Stomach (tissue), 9 donors: ENCODE results near the gene MMRN1. TPM values are rescaled to one million over a fixed set of nuclear protein-coding genes. Genes with fewer than 3 reads are reported as not detected.

Source experiments
- DNase-seq, 2 donors: peaks; one replicate each; pipeline versions ENCODE4 v3.0.0 to v3.0.0-alpha.2; 2013 to 2019
- H3K27ac ChIP-seq, 5 donors: fragments of 200-600 bp in 4 of 5; sonication (generic) in 4 of 5; one replicate each; pipeline ENCODE4 v1.5.1; 2013 to 2019; ENCODE audit warnings: mild to moderate bottlenecking in 1 of 5, moderate library complexity in 1 of 5
- H3K27me3 ChIP-seq, 3 donors: fragments of 200-600 bp; sonication (generic); one replicate each; pipeline ENCODE4 v1.5.1; 2017 to 2019; ENCODE audit warnings: mixed run types in 1 of 3
- H3K36me3 ChIP-seq, 4 donors: fragments of 200-600 bp; sonication (generic); 1 replicate in 3 of 4; 2 replicates in 1 of 4; pipeline ENCODE4 v1.5.1; 2016 to 2019
- H3K4me1 ChIP-seq, 4 donors: fragments of 200-600 bp; sonication (generic); one replicate each; pipeline ENCODE4 v1.5.1; 2016 to 2019
- H3K4me3 ChIP-seq, 4 donors: fragments of 200-600 bp; sonication (generic) in 3 of 4; one replicate each; pipeline ENCODE4 v1.5.1; 2016 to 2019; ENCODE audit warnings: mild to moderate bottlenecking in 1 of 4
- H3K9me3 ChIP-seq, 4 donors: fragments of 200-600 bp; sonication (generic); one replicate each; pipeline ENCODE4 v1.5.1; 2016 to 2019
- EP300 ChIP-seq: sonication (generic); formaldehyde crosslinking; IDR thresholded peaks from one replicate; pipeline ENCODE4 v1.6.1; 2017; ENCODE audit warnings: antibody characterized with exemption
- POLR2A ChIP-seq, 4 donors: fragments of 450-650 bp; IDR thresholded peaks; one replicate each; pipeline ENCODE4 v1.6.1; 2016; ENCODE audit warnings: antibody characterized with exemption in 4 of 4, control low read depth in 2 of 4, mild to moderate bottlenecking in 1 of 4, moderate library complexity in 1 of 4
- POLR2AphosphoS5 ChIP-seq, 3 donors: sonication (generic); formaldehyde crosslinking; IDR thresholded peaks; one replicate each; pipeline ENCODE4 v1.6.1; 2016; ENCODE audit warnings: antibody characterized with exemption in 3 of 3
- WGBS, 5 donors: extraction: QIAGEN DNeasy Blood & Tissue Kit in 3 of 5; methylation state at CpG; one replicate each; pipeline versions ENCODE4 v1.1.5 to v1.1.7; 2013 to 2018; 5-methylcytosine and 5-hydroxymethylcytosine counted together
- intact Hi-C: fragments of 100-400 bp; cut with DNase I; formaldehyde crosslinking; loops from one replicate; pipeline ENCODE4 v1.15.1; 2023; ENCODE audit warnings: low total_unique reads
- polyA plus RNA-seq, 3 donors: library from polyadenylated mRNA; stranded (reverse); fragments of 200-250 nt; gene quantifications; one replicate each; pipeline ENCODE4 v1.2.3, GENCODE V29; 2013
- total RNA-seq, 5 donors: library from RNA; depleted of rRNA; stranded (reverse); fragments of >200 nt; gene quantifications; one replicate each; pipeline versions ENCODE4 v1.1.0 to v1.2.3, GENCODE V29; 2014 to 2016
- TF ChIP-seq, protein P1 (sequence below), 7 experiments: fragments of 450-650 bp in 4 of 7; fragments of 200-600 bp in 3 of 7; sonication (generic) in 3 of 7; IDR thresholded peaks; one replicate each; pipeline ENCODE4 v1.5.1; 2016 to 2019; ENCODE audit warnings: antibody characterized with exemption in 7 of 7, control low read depth in 2 of 7, mild to moderate bottlenecking in 1 of 7
- donor health status: healthy with polysubstance abuse.
- donor health status: Bipolar disorder and iron deficiency.
- donor health status: healthy.

MMRN1 gene
- total and polyA plus RNA-seq, 8 donors = 0.58 to 73.8 (median 4.8) TPM

GRCh38 chr4:89909889-89910288 is 15.2 kb downstream of the MMRN1 start:
- no peaks in the 10 kb centered on the region for H3K36me3 ChIP-seq
- 85 to 96% (median 91%) methylated on average over 1 of the region's 1 CpG for WGBS, 5 donors
- H3K9me3 ChIP-seq = no peaks in the 10 kb centered on the region
- H3K4me3 ChIP-seq = no peak overlapping the region
- intact Hi-C loops = no loop called here
- no peaks in the 10 kb centered on the region for H3K4me1 ChIP-seq
- H3K27me3 ChIP-seq = no peaks in the 10 kb centered on the region
- DNase-seq = no peak
- H3K27ac ChIP-seq = no peak overlapping the region
- TF ChIP-seq, protein P1, sequence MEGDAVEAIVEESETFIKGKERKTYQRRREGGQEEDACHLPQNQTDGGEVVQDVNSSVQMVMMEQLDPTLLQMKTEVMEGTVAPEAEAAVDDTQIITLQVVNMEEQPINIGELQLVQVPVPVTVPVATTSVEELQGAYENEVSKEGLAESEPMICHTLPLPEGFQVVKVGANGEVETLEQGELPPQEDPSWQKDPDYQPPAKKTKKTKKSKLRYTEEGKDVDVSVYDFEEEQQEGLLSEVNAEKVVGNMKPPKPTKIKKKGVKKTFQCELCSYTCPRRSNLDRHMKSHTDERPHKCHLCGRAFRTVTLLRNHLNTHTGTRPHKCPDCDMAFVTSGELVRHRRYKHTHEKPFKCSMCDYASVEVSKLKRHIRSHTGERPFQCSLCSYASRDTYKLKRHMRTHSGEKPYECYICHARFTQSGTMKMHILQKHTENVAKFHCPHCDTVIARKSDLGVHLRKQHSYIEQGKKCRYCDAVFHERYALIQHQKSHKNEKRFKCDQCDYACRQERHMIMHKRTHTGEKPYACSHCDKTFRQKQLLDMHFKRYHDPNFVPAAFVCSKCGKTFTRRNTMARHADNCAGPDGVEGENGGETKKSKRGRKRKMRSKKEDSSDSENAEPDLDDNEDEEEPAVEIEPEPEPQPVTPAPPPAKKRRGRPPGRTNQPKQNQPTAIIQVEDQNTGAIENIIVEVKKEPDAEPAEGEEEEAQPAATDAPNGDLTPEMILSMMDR (IDR thresholded peaks at IDR 0.05) = no peak
- TF ChIP-seq POLR2AphosphoS5 (IDR thresholded peaks at IDR 0.05) = no peak
- TF ChIP-seq POLR2A (IDR thresholded peaks at IDR 0.05) = no peak
- TF ChIP-seq EP300 = no peak

- intact Hi-C loops = no loop called here
- no peaks in the 10 kb centered on the region for H3K36me3 ChIP-seq
- no peak overlapping the region for H3K4me3 ChIP-seq
- no peaks in the 10 kb centered on the region for H3K9me3 ChIP-seq
- peaks cover 0 to 8% (median 3%) of the 10 kb centered on the region in 4 donors for H3K4me1 ChIP-seq
- no peak overlapping the region for H3K27ac ChIP-seq
- H3K27me3 ChIP-seq = no peaks in the 10 kb centered on the region
- 70 to 83% (median 81%) methylated on average over 1 of the region's 1 CpG for WGBS, 5 donors
- TF ChIP-seq POLR2AphosphoS5 (IDR thresholded peaks at IDR 0.05) = no peak
- no peak for TF ChIP-seq POLR2A (IDR thresholded peaks at IDR 0.05)
- TF ChIP-seq, protein P1 (IDR thresholded peaks at IDR 0.05) = no peak
- no peak for TF ChIP-seq EP300
- no peak for DNase-seq
Measured at GRCh38 chr4:89913623-89914022, 19.0 kb downstream of the MMRN1 start.

DNA sequence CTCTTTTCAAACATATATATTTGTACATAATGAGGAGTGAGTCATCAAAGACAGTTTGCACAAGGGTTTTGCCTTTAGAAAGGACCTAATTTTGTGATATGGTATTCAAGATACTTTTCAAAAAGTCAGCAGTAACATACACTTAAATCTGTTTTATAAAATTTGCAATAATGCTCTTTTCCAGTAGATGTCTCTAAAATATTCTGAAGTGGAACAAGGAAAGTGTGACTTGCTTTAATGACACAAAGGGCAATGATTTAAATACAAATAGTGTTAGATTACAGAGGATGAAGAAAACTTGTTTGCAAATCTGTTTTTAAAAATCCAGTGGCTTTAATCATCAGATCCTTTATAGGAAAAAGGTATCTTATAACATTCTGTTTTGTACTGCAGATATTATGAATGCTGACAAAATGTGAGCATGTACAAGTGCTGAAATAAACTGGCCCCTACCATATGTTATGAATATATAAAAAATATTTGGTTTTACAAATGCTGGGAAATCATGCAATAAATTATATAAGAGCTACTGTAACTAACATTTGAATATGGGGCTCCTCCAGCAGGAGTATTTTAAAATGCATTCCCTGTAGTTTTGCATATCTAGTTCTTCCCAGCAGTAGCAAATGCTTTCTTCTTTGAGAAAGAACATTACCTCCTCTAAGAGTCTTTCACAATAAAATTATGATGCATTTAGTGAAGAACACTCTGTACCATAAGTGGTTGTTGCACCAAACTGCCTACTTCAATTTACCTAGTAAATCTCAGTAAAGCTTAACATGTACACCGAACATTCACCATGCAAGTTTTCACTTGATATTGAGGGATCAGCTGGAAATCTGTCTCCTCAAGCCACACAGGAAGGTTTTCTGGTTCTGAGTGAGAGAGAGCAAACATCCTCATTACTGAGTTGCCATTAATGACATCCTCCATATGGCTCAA is 20.2 kb downstream of the MMRN1 start:
- no peaks in the 10 kb centered on the region for H3K9me3 ChIP-seq
- 26 to 56% (median 37%) methylated on average over 1 of the region's 1 CpG for WGBS, 5 donors
- H3K36me3 ChIP-seq = no peaks in the 10 kb centered on the region
- H3K27ac ChIP-seq = no peak overlapping the region
- intact Hi-C loops = no loop called here
- H3K27me3 ChIP-seq = no peaks in the 10 kb centered on the region
- TF ChIP-seq EP300 = no peak
- TF ChIP-seq, protein P1 (IDR thresholded peaks at IDR 0.05) = no peak
- no peak for TF ChIP-seq POLR2AphosphoS5 (IDR thresholded peaks at IDR 0.05)
- TF ChIP-seq POLR2A (IDR thresholded peaks at IDR 0.05) = no peak
- peaks cover 0 to 8% (median 3%) of the 10 kb centered on the region in 4 donors for H3K4me1 ChIP-seq
- H3K4me3 ChIP-seq = no peak overlapping the region
- no peak for DNase-seq

DNA sequence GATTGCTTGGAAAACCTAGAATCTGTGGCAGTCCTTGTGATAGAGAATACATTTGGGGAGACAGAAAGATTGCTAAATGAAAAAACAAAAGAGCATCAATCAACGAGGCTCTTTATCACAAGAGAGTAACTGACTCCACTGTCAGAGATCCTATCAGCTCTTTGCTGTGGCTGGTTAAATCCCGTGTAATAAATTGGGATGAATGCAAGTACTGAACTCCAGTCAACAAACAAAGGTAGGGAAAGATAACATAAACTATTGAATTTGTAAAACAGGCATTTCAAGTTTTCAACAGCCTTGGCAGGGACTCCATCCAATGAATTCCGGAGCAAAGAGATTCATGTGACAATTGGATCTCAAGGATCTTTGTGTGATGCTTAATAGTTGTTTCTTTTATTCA is 21.3 kb downstream of the MMRN1 start:
- 17 to 25% (median 22%) methylated on average over 3 of the region's 3 CpGs for WGBS, 5 donors

More for the DNA sequence above, 21.3 kb downstream of the MMRN1 start:
- H3K9me3 ChIP-seq = no peaks in the 10 kb centered on the region
- TF ChIP-seq, protein P1 (IDR thresholded peaks at IDR 0.05) = no peak
- no peak for TF ChIP-seq POLR2A (IDR thresholded peaks at IDR 0.05)
- no peak overlapping the region for H3K4me3 ChIP-seq
- intact Hi-C loops = no loop called here
- no peaks in the 10 kb centered on the region for H3K27me3 ChIP-seq
- no peaks in the 10 kb centered on the region for H3K36me3 ChIP-seq
- no peak overlapping the region for H3K27ac ChIP-seq
- H3K4me1 ChIP-seq = peaks cover 0 to 8% (median 3%) of the 10 kb centered on the region in 4 donors
- peak in 1 of 2 donors; percentile 54 for DNase-seq
